ENCODE data around the gene GORASP1. TPM values are rescaled to one million over a fixed set of nuclear protein-coding genes. Genes with fewer than 3 reads are reported as not detected.
A peak's percentile ranks its signal among the peaks of the same experiment; 100 is the strongest.

The GORASP1 gene
- total and polyA plus RNA-seq, 2 experiments from 2014 or later, result 69.3 to 135 TPM

DNA sequence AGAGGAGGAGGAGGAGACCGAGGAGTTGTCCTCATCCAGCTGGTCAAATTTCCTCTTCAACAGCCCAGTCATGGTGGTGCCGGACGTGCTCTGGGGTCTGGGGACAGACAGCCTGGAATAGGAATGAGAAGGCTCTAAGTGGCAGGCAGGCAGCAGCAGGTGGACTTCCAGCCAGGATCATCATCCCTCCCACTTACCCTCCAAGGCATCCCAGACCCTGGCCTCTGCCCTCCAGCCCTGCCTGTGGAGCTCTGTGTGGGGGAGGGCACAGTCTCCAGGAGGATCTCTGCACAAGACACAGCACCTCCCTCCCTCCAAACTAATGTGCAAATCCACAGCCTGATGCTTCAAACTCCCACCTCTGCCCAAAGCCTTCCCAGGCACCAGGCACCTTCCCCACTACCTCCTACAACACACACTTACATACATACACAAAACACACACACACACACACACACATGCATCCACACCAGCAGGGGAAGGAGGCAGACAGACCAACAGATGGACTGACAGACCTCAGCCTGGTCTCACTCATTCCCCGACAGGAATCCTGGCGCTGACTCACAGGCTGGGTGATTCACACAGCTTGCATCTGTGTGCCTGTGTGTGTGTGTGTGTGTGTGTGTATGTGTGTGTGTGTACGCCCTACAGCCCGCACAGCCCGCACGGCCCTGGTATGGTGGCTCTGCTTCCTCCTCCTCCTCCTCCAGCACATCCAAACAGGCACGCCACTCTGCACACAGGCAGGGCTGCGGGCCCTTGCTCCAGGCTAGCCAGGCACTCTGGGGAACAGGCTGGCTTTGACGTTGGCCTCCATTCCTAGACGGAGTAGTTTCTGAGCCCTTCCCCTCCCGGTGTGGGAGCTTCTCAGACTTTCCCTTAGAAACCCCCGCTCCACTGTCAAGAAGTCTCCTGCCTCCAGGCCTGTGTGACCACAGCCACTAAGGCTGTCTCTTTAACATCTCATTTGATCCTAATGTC, 39.5 kb upstream of the GORASP1 start:
- H3K4me3 ChIP-seq, result no peak overlapping the region
- peaks cover 56% of the 10 kb centered on the region for H3K4me1 ChIP-seq (ENCODE audit: low read depth)
- H3K9me3 ChIP-seq (ENCODE audit: low read depth), result no peaks in the 10 kb centered on the region
- peak in 1 of 2 donors; percentile 94 for DNase-seq (ENCODE audit: low read depth in 1 of 2, low spot score in 1 of 2)
- peaks cover 35% of the 10 kb centered on the region for H3K36me3 ChIP-seq
- H3K27me3 ChIP-seq, result no peaks in the 10 kb centered on the region
- TF ChIP-seq, protein P1, sequence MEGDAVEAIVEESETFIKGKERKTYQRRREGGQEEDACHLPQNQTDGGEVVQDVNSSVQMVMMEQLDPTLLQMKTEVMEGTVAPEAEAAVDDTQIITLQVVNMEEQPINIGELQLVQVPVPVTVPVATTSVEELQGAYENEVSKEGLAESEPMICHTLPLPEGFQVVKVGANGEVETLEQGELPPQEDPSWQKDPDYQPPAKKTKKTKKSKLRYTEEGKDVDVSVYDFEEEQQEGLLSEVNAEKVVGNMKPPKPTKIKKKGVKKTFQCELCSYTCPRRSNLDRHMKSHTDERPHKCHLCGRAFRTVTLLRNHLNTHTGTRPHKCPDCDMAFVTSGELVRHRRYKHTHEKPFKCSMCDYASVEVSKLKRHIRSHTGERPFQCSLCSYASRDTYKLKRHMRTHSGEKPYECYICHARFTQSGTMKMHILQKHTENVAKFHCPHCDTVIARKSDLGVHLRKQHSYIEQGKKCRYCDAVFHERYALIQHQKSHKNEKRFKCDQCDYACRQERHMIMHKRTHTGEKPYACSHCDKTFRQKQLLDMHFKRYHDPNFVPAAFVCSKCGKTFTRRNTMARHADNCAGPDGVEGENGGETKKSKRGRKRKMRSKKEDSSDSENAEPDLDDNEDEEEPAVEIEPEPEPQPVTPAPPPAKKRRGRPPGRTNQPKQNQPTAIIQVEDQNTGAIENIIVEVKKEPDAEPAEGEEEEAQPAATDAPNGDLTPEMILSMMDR (IDR thresholded peaks at IDR 0.05; ENCODE audit: low read depth, low read length), result no peak
- peak overlapping the region; percentile 76 for H3K27ac ChIP-seq

GRCh38 chr3:39146083-39146501, 38.7 kb upstream of the GORASP1 start:
- Histone ChIP-seq H3K27me3 (no peaks in the 10 kb centered on the region), H3K9me3 (ENCODE audit: low read depth) (no peaks in the 10 kb centered on the region), H3K27ac (peak overlapping the region; percentile 76), H3K4me1 (ENCODE audit: low read depth) (peaks cover 48% of the 10 kb centered on the region), H3K36me3 (peaks cover 38% of the 10 kb centered on the region), H3K4me3 (no peak overlapping the region)
- TF ChIP-seq, protein P1 (IDR thresholded peaks at IDR 0.05; ENCODE audit: low read depth, low read length), result no peak
- no peak for DNase-seq (ENCODE audit: low read depth in 1 of 2, low spot score in 1 of 2)

GRCh38 chr3:39144748-39145380, 37.4 kb upstream of the GORASP1 start:
- no peak overlapping the region for H3K4me3 ChIP-seq
- no peaks in the 10 kb centered on the region for H3K9me3 ChIP-seq (ENCODE audit: low read depth)
- H3K27ac ChIP-seq, result no peak overlapping the region
- H3K4me1 ChIP-seq (ENCODE audit: low read depth), result peaks cover 37% of the 10 kb centered on the region
- peaks cover 38% of the 10 kb centered on the region for H3K36me3 ChIP-seq
- TF ChIP-seq, protein P1 (IDR thresholded peaks at IDR 0.05; ENCODE audit: low read depth, low read length), result no peak
- H3K27me3 ChIP-seq, result no peaks in the 10 kb centered on the region
- DNase-seq (ENCODE audit: low read depth in 1 of 2, low spot score in 1 of 2), result no peak

GRCh38 chr3:39144095-39144747, 36.8 kb upstream of the GORASP1 start:
- H3K9me3 ChIP-seq (ENCODE audit: low read depth), result no peaks in the 10 kb centered on the region
- peaks cover 30% of the 10 kb centered on the region for H3K4me1 ChIP-seq (ENCODE audit: low read depth)
- H3K36me3 ChIP-seq, result peaks cover 38% of the 10 kb centered on the region
- DNase-seq (ENCODE audit: low read depth in 1 of 2, low spot score in 1 of 2), result no peak
- H3K4me3 ChIP-seq, result no peak overlapping the region
- H3K27ac ChIP-seq, result no peak overlapping the region
- TF ChIP-seq, protein P1 (IDR thresholded peaks at IDR 0.05; ENCODE audit: low read depth, low read length), result no peak
- no peaks in the 10 kb centered on the region for H3K27me3 ChIP-seq

DNA sequence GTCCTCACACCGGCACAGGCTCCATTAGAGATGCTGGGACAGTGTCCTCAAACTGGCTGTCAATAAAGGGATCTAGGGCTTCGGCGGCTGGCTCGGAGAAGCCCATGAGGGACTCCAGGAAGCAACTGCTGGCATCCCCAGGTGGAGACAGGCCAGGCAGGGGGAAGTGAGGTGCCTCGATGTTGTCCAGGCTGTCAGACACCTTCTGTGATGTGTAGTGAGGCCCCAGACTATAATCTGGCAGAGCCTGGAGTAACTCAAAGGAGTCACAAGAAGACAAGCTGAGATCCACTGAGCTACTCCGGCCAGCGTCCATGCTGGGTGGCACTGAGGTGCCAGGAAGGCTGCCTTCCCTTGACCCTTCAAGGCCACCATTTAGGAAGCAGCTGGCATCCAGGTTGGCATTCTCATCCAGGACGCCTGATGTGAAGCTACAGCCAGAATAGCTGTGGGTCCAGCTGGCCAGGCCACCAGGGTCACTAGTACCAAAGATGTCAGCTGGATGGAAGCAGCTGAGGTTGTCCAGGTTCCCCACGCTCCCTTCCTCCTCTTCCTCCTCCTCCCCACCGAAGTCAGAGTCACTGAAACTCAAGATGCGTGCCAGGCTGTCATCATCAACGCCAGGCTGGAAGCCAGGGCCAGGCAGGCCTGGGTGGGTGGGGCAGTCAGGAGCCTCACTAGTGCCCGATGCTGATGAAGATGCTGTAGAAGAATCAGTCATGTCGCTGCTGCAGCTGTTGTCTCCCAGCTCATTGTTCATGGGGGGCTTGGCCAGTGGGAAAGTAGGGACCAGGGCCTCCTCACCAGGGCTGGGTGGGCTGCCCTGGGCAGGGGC, 35.8 kb upstream of the GORASP1 start:
- H3K36me3 ChIP-seq, result peaks cover 38% of the 10 kb centered on the region
- no peaks in the 10 kb centered on the region for H3K9me3 ChIP-seq (ENCODE audit: low read depth)
- TF ChIP-seq, protein P1 (IDR thresholded peaks at IDR 0.05; ENCODE audit: low read depth, low read length), result no peak
- H3K4me3 ChIP-seq, result no peak overlapping the region
- H3K27me3 ChIP-seq, result no peaks in the 10 kb centered on the region
- peaks cover 22% of the 10 kb centered on the region for H3K4me1 ChIP-seq (ENCODE audit: low read depth)
- H3K27ac ChIP-seq, result no peak overlapping the region
- DNase-seq (ENCODE audit: low read depth in 1 of 2, low spot score in 1 of 2), result no peak
